GM19238 (cell line): ENCODE data around the gene KIAA2012.

ENCODE experiments used
- DNase-seq: peaks from one replicate; pipeline ENCODE4 v3.0.0; 2011; ENCODE audit warnings: low spot score; ENCODE audit not compliant: insufficient read length

Gene KIAA2012

DNA sequence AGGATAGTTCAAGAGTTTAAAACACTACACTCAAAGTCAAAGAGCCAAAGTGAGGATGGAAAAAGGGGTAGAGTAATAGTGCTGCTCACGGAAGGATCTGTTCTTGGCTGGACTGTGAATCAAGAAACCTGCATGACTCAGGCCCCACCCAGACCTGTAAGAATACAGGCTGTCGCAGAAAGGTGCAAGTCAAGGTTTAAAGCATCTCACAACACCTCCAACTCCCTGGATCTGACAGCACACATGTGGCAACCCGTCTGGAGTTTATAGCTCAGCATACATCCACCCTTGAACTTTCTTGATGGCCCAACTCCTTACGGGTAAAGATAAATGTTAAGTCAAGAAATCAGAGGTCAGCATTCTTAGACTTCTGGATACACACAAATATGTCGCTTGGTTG is 6.3 kb downstream of the KIAA2012 start:
- no peak for DNase-seq

DNA sequence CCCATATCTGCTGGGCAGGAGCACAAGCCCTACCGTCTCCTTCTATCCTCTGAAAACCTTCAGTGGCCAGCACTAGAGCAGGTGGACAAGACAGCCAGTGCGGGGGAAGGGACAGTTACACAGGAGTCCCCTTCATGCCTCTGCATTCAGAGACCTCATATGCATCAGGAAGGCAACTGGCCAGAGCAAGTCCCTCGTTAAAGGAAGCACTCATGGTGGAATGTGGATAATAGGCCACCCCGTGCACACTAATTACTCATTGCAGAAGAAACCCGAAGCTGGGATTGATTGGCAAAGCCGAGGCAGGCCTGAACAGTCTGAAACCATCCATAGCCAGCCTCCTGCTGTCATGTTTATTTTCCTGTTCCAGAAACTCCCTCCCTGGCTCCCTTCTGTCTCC is 11.2 kb downstream of the KIAA2012 start:
- DNase-seq: no peak

DNA sequence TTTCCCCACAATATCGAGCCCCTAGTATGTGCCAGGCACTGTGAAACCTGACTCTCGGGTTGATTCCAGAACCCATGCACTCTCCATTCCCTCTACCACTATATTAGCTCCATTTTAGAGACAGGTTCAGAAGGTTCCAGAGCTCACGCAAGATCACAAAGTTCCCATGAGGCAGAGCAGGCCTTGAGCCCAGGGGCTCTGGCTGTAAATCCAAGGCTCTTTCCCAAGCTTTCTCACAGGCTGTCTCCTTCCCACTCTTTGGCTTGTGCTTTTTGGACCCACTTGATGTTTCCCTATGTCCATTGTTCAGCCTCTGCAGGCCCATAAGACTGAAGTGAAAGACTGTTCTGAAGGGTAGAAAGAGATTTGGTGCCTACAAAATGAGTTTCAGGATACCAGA is 15.7 kb downstream of the KIAA2012 start:
- no peak for DNase-seq

DNA sequence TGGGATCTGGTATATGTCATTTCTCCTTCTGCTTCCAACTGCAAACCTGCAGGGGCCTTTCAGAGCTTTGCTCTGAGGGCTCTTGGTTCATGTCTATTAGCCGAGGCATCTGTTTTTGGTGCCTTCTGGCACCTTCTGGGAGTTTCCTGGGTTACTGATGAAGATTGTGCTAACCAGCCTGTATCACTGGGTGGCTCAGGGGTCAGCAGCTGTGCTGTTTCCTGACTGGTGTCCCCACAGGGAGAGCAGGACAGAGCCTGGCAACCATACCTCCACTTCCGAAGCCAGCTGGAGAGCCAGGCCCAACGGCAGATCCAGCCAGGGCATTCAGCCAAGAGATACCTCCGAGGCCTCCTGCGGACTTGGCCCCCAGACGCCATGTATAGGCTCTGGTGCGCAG is 17.5 kb downstream of the KIAA2012 start:
- no peak for DNase-seq

DNA sequence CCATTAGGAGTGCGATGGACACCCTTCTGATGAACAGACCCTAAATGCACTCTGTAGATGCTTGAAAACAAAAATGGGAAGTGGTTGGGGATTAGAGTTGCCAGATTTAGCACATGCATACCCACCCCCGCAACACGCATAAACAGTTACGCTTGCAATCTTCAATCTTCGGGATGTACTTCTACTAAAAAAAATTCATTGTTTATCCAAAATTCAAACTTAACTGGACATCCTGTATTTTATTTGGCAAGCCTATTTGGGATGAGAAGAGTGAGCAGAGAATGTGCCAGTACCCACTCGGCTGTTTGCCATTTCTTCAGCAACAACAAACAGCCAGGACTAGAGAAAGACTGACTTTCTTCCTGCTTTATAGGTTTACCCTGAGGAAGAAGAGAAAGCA is 18.4 kb downstream of the KIAA2012 start:
- DNase-seq: no peak

DNA sequence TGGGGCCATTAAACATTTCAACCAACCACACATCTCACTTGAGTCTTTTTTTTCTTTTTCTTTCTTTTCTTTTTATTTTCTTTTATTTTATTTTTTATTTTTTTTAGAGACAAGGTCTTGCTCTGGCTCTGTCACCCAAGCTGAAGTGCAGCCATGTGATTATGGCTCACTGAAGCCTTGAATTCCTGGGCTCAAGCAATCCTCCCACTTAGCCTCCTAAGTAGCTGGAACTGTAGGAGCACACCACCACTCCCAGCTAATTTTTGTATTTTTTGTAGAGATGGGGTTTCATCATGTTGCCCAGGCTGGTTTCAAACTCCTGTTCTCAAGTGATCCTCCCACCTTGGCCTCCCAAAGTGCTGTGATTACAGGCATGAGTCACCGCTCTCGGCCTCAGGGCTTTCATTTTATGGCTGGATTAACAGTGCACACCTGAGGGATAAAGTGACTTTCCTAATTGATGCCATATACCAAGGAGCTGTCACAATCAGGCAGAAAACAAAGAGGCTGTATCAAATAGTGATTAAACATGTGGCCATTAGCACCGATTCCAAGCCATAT is 21.5 kb downstream of the KIAA2012 start:
- DNase-seq: no peak

DNA sequence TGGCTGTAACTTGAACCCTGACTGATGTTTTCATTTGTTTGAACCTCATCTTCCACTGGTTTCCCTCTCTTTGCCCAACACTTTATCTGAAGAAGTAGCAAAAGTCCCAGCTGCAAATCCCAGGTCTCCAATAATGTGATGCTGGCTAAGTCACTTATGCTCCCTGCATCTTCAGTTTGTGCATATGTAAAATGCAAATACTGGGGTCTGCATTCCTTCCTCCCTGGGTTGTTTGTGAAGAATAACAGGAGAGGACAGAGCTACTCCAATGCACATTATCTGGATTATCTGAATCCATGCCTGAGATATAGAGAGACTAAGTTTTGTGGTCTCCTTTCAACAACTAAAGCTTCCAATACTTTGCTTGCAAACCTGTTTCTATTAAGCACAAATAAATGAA is 22.2 kb downstream of the KIAA2012 start:
- no peak for DNase-seq

DNA sequence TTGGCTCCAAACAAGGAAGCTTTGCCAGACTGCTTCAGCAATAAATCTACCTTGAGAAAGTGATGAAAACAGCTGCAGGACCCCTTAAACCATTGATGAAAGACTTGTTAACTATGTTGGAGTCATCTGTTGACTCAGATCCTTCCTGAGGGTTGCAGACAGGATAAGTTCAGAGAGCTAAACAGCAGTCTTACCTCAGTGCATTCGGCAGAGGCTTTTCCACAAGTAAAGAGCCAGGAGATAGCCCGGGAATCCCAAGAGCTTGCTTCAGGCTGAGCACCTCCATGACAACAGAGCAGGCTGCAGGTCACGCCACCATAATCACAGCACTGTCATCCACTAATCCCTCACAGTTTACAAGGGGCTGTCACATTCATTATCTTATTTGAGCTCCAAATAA is 23.7 kb downstream of the KIAA2012 start:
- DNase-seq: no peak

DNA sequence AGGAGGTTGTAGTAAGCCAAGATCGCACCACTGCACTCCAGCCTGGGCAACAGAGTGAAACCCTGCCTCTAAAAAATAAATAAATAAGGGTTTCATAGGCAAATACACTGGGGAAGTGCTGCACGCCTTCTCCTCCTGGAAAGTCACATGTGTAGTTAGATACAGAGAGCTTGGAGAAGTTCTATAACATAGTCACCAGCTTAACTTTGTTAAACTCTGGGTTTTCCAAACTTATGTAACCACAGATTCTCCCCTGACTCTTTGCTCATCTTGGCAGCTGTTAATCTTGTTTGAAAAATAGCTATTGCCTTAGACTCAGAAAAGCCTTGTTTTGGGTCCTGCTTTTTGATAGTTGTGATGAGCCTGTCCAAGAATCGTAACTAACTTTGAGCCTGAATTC is 25.2 kb downstream of the KIAA2012 start:
- no peak for DNase-seq

DNA sequence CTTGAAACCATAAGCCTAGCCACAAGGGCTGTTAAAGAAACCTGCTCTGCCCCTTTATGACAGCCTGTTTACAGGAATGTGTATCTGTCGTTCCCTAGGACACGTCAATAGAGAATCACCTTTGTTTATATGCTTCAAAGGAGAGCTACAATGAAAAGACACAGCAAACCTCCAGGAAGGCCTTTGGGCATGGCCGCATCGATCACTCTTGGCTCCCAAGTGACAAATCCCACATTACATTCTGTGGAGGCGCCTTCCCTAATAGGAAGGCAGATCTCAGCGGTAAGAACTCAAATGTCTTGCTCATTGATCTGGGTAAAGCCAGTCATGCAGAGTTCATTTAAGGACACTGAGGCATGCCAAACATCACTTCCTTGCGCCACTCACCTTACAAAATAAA is 26.5 kb downstream of the KIAA2012 start:
- no peak for DNase-seq

DNA sequence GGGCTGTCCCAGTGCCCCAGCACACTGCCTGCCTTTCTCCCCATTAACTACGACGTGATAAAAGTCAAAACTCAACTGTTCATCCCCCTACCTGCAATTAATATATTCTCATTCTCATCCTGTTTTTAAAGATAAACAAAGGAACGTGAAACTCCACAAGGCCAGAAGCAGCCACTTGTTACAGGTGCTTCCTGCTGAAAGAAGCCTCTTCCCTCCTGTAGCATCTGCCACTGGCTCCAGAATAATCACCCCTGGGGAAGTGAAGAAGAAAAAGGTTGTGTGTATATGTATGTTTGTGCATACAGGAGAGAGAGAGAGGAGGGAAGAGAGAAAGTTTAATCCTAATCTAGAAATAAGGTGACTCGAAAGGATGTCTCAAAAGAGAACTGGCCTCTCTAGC is 27.1 kb downstream of the KIAA2012 start:
- DNase-seq: no peak

DNA sequence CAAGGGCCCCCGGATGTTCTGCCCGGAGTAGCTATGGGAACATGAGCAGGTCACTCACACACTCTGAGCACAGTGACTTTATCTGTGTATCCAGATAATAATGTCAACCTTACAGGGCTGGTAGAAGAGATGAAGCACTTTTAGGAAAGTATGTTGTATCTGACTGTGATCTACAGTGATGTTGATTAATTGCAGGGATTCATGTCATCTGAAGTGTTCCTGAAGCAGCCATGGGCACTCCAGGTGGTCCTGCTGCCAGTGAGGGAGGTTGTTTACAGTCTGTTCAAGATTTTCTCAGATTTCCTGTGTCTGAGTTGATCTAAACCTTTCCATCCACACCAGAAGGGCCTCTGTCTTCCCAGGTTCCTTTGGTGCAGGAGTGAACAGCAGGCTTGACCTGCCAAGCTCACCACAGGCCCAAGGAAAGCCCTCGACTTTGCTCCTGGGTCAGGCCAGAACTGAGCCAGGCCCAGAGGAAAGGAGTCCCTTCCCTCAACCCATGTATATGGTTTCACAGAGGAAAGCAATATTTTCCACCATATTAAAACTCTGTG is 28.0 kb downstream of the KIAA2012 start:
- DNase-seq: no peak

DNA sequence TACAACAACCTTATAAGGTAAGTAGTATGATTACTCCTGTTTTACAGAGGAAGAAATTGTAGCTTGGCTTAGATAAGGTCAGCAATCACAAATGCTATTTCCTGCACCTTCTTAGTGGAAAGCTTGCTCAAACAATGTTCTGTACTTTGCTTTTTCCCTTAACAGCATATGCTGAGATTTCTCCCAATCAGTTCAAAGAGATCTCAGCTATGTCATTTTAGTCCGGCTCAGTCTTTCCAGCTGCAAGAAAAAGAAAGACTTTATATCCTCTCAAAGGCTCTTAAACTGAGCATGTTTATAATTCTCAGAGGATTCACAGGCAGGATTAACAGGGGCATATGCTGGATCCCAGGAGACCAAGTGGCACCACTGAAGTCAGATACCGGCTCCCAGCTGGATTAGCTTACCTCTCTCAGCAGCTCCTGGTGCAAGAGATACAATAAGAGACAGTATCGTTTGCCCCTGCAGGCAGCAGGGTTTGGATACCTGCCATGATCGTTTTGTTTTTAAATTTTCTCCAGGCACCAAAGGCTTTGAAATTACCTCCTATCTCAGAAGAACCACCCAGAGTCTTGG is 29.5 kb downstream of the KIAA2012 start:
- DNase-seq: no peak

DNA sequence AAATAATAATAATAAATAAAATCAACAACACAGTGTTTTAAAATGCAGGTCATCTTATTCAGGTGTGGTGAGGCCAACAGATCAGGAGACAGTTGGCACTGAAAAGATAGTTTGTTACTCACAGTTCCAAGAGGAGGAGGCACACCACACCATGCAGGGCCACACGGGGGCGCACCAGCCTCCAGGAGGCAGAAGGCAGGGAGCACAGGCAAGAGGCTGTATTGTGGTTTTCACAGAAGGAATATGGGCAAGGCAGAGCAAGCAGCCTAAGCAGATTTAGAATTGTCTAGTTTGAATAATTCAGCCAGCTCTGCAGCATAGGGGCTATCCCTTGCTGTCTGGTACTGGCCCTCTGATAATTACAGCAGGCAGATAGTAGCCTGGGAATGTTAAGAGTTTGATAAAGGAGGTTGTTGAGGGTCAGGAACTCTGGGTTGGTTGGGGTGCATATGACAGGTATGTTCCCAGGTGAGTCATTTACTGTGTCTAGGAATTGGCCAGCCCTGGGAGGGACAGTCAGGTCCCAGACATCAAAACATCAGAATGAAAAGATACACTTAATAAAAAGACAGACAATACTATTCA is 31.3 kb downstream of the KIAA2012 start:
- DNase-seq: peak; percentile 14

DNA sequence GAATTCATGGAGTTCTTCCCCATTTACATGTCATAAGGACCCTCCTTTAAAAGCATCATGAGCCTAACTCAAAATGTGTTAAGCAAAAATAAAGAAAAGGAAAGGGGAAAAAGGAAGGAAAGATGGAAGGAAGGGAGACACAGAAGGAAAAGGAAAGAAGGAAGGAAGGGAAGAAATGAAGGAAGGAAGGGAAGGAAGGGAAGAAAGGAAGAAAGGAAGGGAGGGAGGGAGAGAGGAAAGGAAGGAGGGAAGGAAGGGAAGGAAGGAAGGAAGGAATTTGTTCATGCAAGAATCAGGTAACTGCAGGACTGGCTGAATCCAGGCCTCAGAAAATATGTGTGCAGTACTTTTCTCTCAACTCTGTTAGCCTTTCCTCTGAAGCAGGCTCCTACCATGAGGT is 32.0 kb downstream of the KIAA2012 start:
- DNase-seq: no peak

DNA sequence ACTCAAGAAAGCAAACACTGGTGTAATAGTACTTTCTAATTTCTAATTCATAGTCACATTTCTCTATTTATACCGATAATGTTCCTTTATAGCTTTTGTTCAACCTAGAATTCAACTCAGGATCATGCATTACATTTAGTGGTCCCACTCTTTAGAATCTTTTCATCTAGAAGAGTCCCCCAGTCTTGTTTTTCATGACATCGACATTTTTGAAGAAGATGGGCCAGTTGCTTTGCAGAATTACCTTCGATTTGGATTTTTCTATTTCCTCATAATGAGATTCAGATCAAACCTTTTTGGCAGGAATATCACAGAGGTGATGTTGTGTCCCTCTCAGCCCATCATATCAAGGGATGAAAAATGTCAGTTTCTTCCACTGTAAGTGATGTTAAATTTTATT is 35.3 kb downstream of the KIAA2012 start:
- DNase-seq: no peak

DNA sequence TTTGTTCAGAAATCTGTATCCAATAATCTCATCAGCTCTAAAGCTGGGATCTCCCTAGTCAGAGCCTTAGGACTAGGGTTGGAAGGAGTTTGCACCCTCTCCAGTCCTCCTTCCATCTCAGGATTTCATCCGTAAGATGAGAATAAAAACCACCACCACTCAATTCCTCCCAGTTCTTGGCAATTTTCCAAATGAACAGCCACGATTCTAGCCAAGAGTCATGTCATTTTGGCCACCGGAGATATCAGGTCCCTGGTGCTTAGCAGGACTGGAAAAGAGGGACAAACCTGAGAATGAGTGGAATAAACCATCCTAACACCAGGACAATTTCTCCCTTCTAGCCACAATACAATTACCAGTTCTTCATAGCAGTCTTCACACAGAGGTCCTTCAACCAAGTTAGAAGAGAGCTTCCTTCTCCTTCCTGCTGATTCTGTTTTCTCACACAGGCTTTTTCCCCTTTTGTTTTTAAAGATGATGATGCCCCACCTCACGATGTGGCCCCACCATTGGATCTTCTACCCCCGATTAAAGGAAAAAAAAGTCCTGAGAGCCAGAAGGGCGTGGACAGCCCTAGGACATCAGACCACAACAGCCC is 36.2 kb downstream of the KIAA2012 start:
- no peak for DNase-seq

DNA sequence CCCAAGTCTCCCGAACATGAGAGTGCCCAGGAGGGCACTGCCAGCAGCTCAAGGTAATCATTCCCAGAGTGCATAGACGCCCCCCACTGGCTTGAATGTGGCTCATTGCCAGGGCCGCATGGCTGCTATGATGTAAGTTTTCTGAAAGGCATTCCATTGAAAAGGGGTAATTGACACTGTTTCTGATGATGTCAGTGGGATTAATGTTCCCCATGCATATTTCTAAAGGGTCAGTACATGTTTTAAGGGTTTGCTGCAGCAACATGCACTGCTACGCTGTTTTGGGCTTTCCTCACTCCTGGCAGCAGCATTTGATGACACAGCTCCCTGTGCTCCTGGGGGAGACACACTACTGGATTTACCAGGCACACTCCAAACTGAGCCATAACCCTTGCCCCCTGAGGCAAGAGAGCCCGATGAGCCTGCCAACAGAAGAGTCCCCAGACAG is 36.7 kb downstream of the KIAA2012 start:
- no peak for DNase-seq

DNA sequence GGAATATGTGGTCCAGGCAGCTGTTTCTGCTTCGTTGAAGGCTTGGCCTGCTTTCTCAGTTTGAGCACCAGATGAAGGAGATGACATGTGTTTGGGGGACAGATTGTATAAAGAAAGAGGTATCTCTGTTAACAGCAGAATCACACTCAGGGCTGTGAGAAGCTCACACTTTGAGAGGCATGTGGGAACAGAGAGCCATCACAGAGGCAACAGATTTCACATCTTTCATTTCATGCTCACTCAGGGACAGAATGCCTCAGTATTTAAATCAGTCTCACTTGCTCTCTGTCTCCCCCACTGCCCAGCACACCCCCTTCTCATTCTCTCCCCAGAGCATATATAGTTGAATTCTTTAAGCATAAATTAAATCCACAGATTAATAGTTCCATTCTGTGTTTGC is 37.4 kb downstream of the KIAA2012 start:
- no peak for DNase-seq

DNA sequence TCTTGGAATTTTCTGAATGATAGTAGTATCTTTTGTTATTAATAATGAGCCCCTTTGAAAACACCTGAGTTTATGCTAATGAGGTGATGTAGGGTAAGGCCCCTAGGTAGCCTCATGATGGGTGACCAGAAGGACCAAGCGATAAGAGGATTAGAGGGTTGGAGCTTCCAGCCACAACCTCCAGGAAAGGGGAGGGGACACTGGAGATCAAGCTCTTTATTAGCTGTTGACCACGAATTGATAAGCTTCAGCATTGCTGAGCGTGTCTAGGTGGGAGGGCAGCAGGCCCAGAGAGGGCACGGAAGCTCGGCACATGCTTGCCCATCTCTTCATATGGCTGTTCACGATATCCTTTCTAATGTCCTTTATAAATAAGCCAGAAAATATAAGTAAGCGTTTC is 39.0 kb downstream of the KIAA2012 start:
- DNase-seq: no peak

DNA sequence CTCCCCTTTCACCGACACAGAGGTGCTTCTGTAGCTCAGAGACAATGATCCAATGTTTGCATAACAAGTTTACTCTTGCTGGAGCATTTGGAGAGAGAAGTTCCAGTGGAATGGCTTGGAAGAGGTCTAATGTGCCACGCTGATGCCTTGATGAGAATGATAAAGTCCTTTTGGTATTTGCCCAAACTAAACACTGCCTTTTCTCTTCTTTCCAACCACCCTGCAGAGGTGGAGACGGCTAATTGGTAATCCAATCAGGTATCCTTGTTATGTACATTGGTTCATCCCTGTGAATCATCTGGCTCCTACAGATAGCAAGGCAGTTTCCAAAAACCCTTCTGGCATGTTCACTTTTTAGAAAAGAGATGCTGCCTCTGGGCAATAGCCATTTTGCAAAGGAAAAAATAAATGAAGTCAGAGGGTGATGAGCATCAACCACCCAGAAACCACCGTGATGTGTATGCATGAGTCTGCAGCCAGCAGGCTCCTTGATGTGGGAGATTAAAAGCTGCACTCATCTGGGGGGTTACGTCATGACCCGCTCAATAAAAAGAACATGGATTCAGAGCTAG is 40.6 kb downstream of the KIAA2012 start:
- no peak for DNase-seq

DNA sequence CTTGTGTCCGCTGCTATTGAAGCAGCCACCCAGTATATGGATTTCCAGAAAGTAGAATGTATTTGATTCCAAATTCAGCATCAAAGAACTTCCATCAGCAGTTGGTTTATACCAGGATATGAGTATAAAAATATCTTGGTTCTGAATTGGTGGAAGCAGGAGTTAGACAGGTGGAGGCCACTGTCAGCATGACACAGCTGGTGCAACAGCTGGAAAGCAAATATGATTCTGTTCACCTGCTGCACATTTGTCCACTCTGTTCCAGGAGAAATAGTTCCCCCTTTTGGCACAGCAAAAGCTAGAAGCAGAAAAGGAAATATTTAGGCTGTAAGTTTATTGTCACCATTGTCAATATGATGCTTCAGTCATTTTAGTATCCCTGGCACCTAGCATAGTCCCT is 41.2 kb downstream of the KIAA2012 start:
- DNase-seq: no peak
